ENCODE results near the gene GOLPH3L. TPM values are rescaled to one million over a fixed set of nuclear protein-coding genes. Genes with fewer than 3 reads are reported as not detected.

Gene GOLPH3L
- total and polyA plus RNA-seq, 10 of the 15 experiments (the other 5 are each of a cell fraction or from before 2014, with no cell fraction given) = 7.7 to 29.9 (median 19.2) TPM

DNA sequence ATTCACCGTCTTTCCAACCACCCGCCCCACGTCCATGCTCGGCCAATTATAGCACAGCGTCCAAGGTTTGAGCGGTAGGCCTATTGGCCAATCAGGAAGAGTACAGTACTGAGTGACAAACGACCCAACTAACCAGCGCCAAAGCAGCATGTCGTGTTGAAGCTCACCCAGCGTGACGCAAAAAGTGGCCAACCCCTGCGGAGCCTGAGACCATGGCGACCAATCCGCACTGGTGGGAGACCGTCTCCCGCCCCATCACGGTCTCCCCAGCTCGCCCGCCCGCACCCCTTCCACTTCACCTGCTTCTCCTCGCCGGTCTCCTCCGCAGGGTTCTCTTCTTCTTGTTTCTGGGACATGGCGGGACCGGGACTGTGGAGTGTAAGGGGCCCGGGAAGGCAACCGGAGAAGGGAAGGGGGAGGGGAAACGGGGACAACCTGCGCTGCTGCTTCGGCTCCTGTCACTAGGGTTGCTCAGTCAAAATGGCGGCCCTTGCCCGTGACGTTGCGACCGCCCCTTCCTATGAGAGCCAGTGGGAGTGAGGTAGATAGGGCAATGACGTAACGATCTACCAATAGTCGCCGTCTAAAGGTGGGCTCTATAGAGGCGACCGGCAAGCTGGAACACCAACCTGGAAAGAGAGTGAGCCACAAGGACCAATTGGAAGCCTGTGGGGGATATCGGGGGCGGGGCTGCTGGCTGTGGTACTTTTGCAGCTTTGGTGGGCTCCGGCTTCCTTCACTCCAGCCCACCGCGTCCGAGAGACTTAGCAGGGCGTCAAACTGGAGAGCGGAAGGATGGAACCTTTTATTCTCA lies 67.6 kb downstream of the GOLPH3L start, which contains the start of gene ENSA (continued):
- TF ChIP-seq YBX1 (IDR thresholded peaks at IDR 0.05) (no peak), IKZF2 (IDR thresholded peaks at IDR 0.05) (peak in 1 of 2 experiments; percentile 54; a peak in 1 of 4 replicates), POU2F2 (IDR thresholded peaks at IDR 0.05; ENCODE audit: borderline replicate concordance, low read depth, low read length) (no peak; the same call in 2 of the 3 replicates), NFYB (IDR thresholded peaks at IDR 0.05; ENCODE audit: insufficient read depth, low read depth, low read length) (peak; percentile 95), SIN3A (IDR thresholded peaks at IDR 0.05; ENCODE audit: low read depth, low read length) (no peak), KAT2A (conservative IDR thresholded peaks at IDR 0.05; ENCODE audit: control insufficient read depth, low read depth, low read length) (no peak), ZNF274 (IDR thresholded peaks at IDR 0.05; ENCODE audit: insufficient read depth, insufficient read length) (no peak), PAX8 (IDR thresholded peaks at IDR 0.05) (peak; percentile 56; the same call in 1 of the 2 replicates), RB1 (IDR thresholded peaks at IDR 0.05; ENCODE audit: borderline replicate concordance) (peak; percentile 67; the same call in 1 of the 2 replicates), HDAC2 (IDR thresholded peaks at IDR 0.05) (no peak), POLR2AphosphoS5 (IDR thresholded peaks at IDR 0.05; ENCODE audit: low read length) (peak; percentile 89), FOXK2 (IDR thresholded peaks at IDR 0.05) (0 out of 2 replicates have a peak, but pooled peaks have one; percentile 13), ATF7 (IDR thresholded peaks at IDR 0.05; ENCODE audit: low read depth) (peak; percentile 100), DPF2 (IDR thresholded peaks at IDR 0.05) (peak; percentile 99), SRF (IDR thresholded peaks at IDR 0.05; ENCODE audit: low read depth in 2 of 2, low read length in 2 of 2) (0 out of 4 replicates have a peak, but pooled peaks of 1 of the 2 experiments have one; percentile 22)
- TF ChIP-seq, protein P1, sequence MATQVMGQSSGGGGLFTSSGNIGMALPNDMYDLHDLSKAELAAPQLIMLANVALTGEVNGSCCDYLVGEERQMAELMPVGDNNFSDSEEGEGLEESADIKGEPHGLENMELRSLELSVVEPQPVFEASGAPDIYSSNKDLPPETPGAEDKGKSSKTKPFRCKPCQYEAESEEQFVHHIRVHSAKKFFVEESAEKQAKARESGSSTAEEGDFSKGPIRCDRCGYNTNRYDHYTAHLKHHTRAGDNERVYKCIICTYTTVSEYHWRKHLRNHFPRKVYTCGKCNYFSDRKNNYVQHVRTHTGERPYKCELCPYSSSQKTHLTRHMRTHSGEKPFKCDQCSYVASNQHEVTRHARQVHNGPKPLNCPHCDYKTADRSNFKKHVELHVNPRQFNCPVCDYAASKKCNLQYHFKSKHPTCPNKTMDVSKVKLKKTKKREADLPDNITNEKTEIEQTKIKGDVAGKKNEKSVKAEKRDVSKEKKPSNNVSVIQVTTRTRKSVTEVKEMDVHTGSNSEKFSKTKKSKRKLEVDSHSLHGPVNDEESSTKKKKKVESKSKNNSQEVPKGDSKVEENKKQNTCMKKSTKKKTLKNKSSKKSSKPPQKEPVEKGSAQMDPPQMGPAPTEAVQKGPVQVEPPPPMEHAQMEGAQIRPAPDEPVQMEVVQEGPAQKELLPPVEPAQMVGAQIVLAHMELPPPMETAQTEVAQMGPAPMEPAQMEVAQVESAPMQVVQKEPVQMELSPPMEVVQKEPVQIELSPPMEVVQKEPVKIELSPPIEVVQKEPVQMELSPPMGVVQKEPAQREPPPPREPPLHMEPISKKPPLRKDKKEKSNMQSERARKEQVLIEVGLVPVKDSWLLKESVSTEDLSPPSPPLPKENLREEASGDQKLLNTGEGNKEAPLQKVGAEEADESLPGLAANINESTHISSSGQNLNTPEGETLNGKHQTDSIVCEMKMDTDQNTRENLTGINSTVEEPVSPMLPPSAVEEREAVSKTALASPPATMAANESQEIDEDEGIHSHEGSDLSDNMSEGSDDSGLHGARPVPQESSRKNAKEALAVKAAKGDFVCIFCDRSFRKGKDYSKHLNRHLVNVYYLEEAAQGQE (IDR thresholded peaks at IDR 0.05; ENCODE audit: low read depth, low read length) = no peak
- TF ChIP-seq, protein P2, sequence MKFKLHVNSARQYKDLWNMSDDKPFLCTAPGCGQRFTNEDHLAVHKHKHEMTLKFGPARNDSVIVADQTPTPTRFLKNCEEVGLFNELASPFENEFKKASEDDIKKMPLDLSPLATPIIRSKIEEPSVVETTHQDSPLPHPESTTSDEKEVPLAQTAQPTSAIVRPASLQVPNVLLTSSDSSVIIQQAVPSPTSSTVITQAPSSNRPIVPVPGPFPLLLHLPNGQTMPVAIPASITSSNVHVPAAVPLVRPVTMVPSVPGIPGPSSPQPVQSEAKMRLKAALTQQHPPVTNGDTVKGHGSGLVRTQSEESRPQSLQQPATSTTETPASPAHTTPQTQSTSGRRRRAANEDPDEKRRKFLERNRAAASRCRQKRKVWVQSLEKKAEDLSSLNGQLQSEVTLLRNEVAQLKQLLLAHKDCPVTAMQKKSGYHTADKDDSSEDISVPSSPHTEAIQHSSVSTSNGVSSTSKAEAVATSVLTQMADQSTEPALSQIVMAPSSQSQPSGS (IDR thresholded peaks at IDR 0.05; ENCODE audit: low read length) = peak; percentile 100
- TF ChIP-seq, protein P3, sequence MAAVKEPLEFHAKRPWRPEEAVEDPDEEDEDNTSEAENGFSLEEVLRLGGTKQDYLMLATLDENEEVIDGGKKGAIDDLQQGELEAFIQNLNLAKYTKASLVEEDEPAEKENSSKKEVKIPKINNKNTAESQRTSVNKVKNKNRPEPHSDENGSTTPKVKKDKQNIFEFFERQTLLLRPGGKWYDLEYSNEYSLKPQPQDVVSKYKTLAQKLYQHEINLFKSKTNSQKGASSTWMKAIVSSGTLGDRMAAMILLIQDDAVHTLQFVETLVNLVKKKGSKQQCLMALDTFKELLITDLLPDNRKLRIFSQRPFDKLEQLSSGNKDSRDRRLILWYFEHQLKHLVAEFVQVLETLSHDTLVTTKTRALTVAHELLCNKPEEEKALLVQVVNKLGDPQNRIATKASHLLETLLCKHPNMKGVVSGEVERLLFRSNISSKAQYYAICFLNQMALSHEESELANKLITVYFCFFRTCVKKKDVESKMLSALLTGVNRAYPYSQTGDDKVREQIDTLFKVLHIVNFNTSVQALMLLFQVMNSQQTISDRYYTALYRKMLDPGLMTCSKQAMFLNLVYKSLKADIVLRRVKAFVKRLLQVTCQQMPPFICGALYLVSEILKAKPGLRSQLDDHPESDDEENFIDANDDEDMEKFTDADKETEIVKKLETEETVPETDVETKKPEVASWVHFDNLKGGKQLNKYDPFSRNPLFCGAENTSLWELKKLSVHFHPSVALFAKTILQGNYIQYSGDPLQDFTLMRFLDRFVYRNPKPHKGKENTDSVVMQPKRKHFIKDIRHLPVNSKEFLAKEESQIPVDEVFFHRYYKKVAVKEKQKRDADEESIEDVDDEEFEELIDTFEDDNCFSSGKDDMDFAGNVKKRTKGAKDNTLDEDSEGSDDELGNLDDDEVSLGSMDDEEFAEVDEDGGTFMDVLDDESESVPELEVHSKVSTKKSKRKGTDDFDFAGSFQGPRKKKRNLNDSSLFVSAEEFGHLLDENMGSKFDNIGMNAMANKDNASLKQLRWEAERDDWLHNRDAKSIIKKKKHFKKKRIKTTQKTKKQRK (IDR thresholded peaks at IDR 0.05; ENCODE audit: low read depth, low read length) = peak; percentile 96
- TF ChIP-seq, protein P4, sequence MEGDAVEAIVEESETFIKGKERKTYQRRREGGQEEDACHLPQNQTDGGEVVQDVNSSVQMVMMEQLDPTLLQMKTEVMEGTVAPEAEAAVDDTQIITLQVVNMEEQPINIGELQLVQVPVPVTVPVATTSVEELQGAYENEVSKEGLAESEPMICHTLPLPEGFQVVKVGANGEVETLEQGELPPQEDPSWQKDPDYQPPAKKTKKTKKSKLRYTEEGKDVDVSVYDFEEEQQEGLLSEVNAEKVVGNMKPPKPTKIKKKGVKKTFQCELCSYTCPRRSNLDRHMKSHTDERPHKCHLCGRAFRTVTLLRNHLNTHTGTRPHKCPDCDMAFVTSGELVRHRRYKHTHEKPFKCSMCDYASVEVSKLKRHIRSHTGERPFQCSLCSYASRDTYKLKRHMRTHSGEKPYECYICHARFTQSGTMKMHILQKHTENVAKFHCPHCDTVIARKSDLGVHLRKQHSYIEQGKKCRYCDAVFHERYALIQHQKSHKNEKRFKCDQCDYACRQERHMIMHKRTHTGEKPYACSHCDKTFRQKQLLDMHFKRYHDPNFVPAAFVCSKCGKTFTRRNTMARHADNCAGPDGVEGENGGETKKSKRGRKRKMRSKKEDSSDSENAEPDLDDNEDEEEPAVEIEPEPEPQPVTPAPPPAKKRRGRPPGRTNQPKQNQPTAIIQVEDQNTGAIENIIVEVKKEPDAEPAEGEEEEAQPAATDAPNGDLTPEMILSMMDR (IDR thresholded peaks at IDR 0.05 in 2 of 3, conservative IDR thresholded peaks at IDR 0.05 in 1 of 3; ENCODE audit: control insufficient read depth in 2 of 3, extremely low read depth in 1 of 3, insufficient read depth in 1 of 3, low read depth in 3 of 3, low read length in 3 of 3) = no peak
